Naive thymus-derived CD4-positive, alpha-beta T cell (primary cell): ENCODE data around the gene KANK3. TPM values are rescaled to one million over a fixed set of nuclear protein-coding genes. Genes with fewer than 3 reads are reported as not detected.
"Not testable (repeated sequence)": the region's sequence is repeated elsewhere in the genome, so short reads cannot be mapped to it uniquely, and the experiment has no call there.

Experiments used
- ATAC-seq: fragments of 150-1000 bp; cut with Tn5 transposase; 2 replicates; pipeline ENCODE4 v1.10.0; 2021; ENCODE audit warnings: mild to moderate bottlenecking, moderate library complexity
- CTCF ChIA-PET: fragments of 350-600 bp; sonication (Branson Sonifier 250); formaldehyde crosslinking; loops from one replicate; lab custom pipeline; 2021; ENCODE audit warnings: antibody characterized with exemption; lab: Charles Lee
- POLR2A ChIA-PET: fragments of 350-600 bp; sonication (Branson Sonifier 250); formaldehyde crosslinking; loops from one replicate; lab custom pipeline; 2021; ENCODE audit warnings: antibody characterized with exemption, inconsistent platforms; lab: Charles Lee
- DNase-seq, 9 donors: peaks; one replicate each; pipeline versions ENCODE4 v3.0.0 to v3.0.0-alpha.2; 2020 to 2022; ENCODE audit warnings: mixed read lengths in 1 of 9
- H3K27ac ChIP-seq: one replicate; pipeline ENCODE4 v1.7.0; 2013; ENCODE audit warnings: mild to moderate bottlenecking, low read depth, low read length, moderate library complexity
- H3K27me3 ChIP-seq, 2 donors: one replicate each; pipeline ENCODE4 v1.7.0; 2013; ENCODE audit warnings: low read length in 2 of 2, mild to moderate bottlenecking in 2 of 2, moderate library complexity in 2 of 2; ENCODE audit not compliant: control insufficient read depth in 2 of 2, insufficient read depth in 2 of 2
- H3K36me3 ChIP-seq, 3 experiments: 1 replicate in 2 of 3; 2 replicates in 1 of 3; pipeline ENCODE4 v1.7.0; 2013; ENCODE audit warnings: low read length in 3 of 3, mild to moderate bottlenecking in 3 of 3, moderate library complexity in 1 of 3; ENCODE audit not compliant: insufficient read depth in 3 of 3, control insufficient read depth in 2 of 3
- H3K4me1 ChIP-seq, 2 donors: one replicate each; pipeline ENCODE4 v1.7.0; 2013; ENCODE audit warnings: low read length in 2 of 2, mild to moderate bottlenecking in 2 of 2, moderate library complexity in 1 of 2; ENCODE audit not compliant: control insufficient read depth in 2 of 2, insufficient read depth in 2 of 2
- H3K4me3 ChIP-seq: 2 replicates; pipeline ENCODE4 v1.7.0; 2013; ENCODE audit warnings: mild to moderate bottlenecking, low read length
- H3K9me3 ChIP-seq, 3 experiments: 1 replicate in 2 of 3; 2 replicates in 1 of 3; pipeline ENCODE4 v1.7.0; 2013; ENCODE audit warnings: low read length in 3 of 3; ENCODE audit not compliant: control insufficient read depth in 2 of 3
- H3K27ac Mint-ChIP-seq, 9 donors: one replicate each; pipeline ENCODE4 v1.8.0; 2020 to 2022; ENCODE audit warnings: mixed read lengths in 9 of 9, mild to moderate bottlenecking in 8 of 9, moderate library complexity in 5 of 9, inconsistent platforms in 2 of 9
- H3K27me3 Mint-ChIP-seq, 5 donors: one replicate each; pipeline ENCODE4 v1.8.0; 2021 to 2022; ENCODE audit warnings: mixed read lengths in 5 of 5, mild to moderate bottlenecking in 1 of 5
- H3K36me3 Mint-ChIP-seq, 5 donors: one replicate each; pipeline ENCODE4 v1.8.0; 2020 to 2022; ENCODE audit warnings: mixed read lengths in 5 of 5, mild to moderate bottlenecking in 3 of 5, inconsistent platforms in 1 of 5
- H3K4me1 Mint-ChIP-seq, 7 donors: one replicate each; pipeline ENCODE4 v1.8.0; 2020 to 2022; ENCODE audit warnings: mixed read lengths in 7 of 7, mild to moderate bottlenecking in 3 of 7, inconsistent platforms in 1 of 7
- H3K4me3 Mint-ChIP-seq, 10 donors: one replicate each; pipeline ENCODE4 v1.8.0; 2020 to 2022; ENCODE audit warnings: mild to moderate bottlenecking in 10 of 10, mixed read lengths in 10 of 10, moderate library complexity in 6 of 10, inconsistent platforms in 2 of 10
- H3K9me3 Mint-ChIP-seq, 11 donors: one replicate each; pipeline ENCODE4 v1.8.0; 2020 to 2022; ENCODE audit warnings: mixed read lengths in 11 of 11, mild to moderate bottlenecking in 4 of 11, inconsistent platforms in 1 of 11, moderate library complexity in 1 of 11
- intact Hi-C, 2 donors: fragments of 100-400 bp; cut with micrococcal nuclease; formaldehyde crosslinking; loops; one replicate each; pipeline ENCODE4 v1.15.1; 2023
- polyA plus RNA-seq, 2 donors: library from polyadenylated mRNA; unstranded; fragments of 300-500 nt; fragmentation: Illumina TruSeq; gene quantifications; one replicate each; pipeline ENCODE4 v1.2.3, GENCODE V29; 2021
- total RNA-seq, 6 experiments: library from RNA in 5 of 6; stranded (reverse) in 5 of 6; gene quantifications; 1 replicate in 5 of 6; 2 replicates in 1 of 6; pipeline ENCODE4 v1.2.3 and lab custom pipeline; 2021 to 2026

KANK3 gene
- total and polyA plus RNA-seq, 7 experiments from 2014 or later = 0.52 to 4.4 (median 1.7) TPM

GRCh38 chr19:8388612-8388958 lies 45.5 kb upstream of the KANK3 start:
- Histone ChIP-seq H3K36me3 (no peaks in the 10 kb centered on the region), H3K9me3 (no peaks in the 10 kb centered on the region), H3K4me1 (peaks cover 4 to 8% of the 10 kb centered on the region in 2 donors), H3K4me3 (no peak overlapping the region), H3K27me3 (no peaks in the 10 kb centered on the region), H3K27ac (no peak overlapping the region)
- Mint-ChIP-seq H3K9me3 (peaks cover 0 to 5% (median 0%) of the 10 kb centered on the region in 11 donors), H3K4me3 (peak overlapping the region in 4 of 10 donors; percentile 8 to 33 (median 27)), H3K36me3 (peaks cover 0 to 13% (median 8%) of the 10 kb centered on the region in 5 donors), H3K27me3 (no peaks in the 10 kb centered on the region), H3K4me1 (peaks cover 20 to 35% (median 26%) of the 10 kb centered on the region in 7 donors), H3K27ac (no peak overlapping the region)
- intact Hi-C loops = no loop called here
- DNase-seq = no peak
- CTCF ChIA-PET = no interaction called here
- no peak for ATAC-seq
- POLR2A ChIA-PET = interaction anchor here (0.7 kb wide), 2 partner anchors 105 to 1479 kb away, joined by 5 to 7 read pairs; no protein-coding TSS in a partner anchor

GRCh38 chr19:8387688-8388611 lies 44.9 kb upstream of the KANK3 start:
- CTCF ChIA-PET = no interaction called here
- ATAC-seq = no peak
- H3K27ac ChIP-seq = no peak overlapping the region
- no peaks in the 10 kb centered on the region for H3K9me3 ChIP-seq
- H3K27me3 ChIP-seq = no peaks in the 10 kb centered on the region
- Mint-ChIP-seq H3K27ac (peak overlapping the region in 2 of 9 donors; percentile 9 to 43), H3K4me3 (peak overlapping the region in 6 of 10 donors; percentile 25 to 66 (median 44)), H3K36me3 (peaks cover 0 to 13% (median 8%) of the 10 kb centered on the region in 5 donors), H3K9me3 (peaks cover 0 to 5% (median 0%) of the 10 kb centered on the region in 11 donors), H3K4me1 (peaks cover 17 to 32% (median 23%) of the 10 kb centered on the region in 7 donors), H3K27me3 (no peaks in the 10 kb centered on the region)
- POLR2A ChIA-PET = interaction anchor here (0.7 kb wide), 1 partner anchor 827 kb away, joined by 5 read pairs; no protein-coding TSS in a partner anchor
- intact Hi-C loops = no loop called here
- H3K4me3 ChIP-seq = no peak overlapping the region
- DNase-seq = no peak
- peaks cover 4 to 8% of the 10 kb centered on the region in 2 donors for H3K4me1 ChIP-seq
- no peaks in the 10 kb centered on the region for H3K36me3 ChIP-seq

GRCh38 chr19:8386990-8387389 lies 43.9 kb upstream of the KANK3 start:
- intact Hi-C loops = no loop called here
- no peaks in the 10 kb centered on the region for H3K9me3 ChIP-seq
- no peaks in the 10 kb centered on the region for H3K36me3 ChIP-seq
- no peak for DNase-seq
- no peak for ATAC-seq
- Mint-ChIP-seq H3K4me3 (peak overlapping the region in 1 of 10 donors; percentile 41), H3K9me3 (peaks cover 0 to 5% (median 0%) of the 10 kb centered on the region in 11 donors), H3K4me1 (peaks cover 13 to 24% (median 18%) of the 10 kb centered on the region in 7 donors), H3K27ac (no peak overlapping the region), H3K36me3 (peaks cover 0 to 13% (median 8%) of the 10 kb centered on the region in 5 donors), H3K27me3 (no peaks in the 10 kb centered on the region)
- no peak overlapping the region for H3K4me3 ChIP-seq
- H3K4me1 ChIP-seq = peaks cover 2 to 8% of the 10 kb centered on the region in 2 donors
- ChIA-PET POLR2A (interaction anchor here (0.7 kb wide), 1 partner anchor 826 kb away, joined by 5 read pairs; no protein-coding TSS in a partner anchor), CTCF (no interaction called here)
- no peaks in the 10 kb centered on the region for H3K27me3 ChIP-seq
- no peak overlapping the region for H3K27ac ChIP-seq

- not testable (repeated sequence) for H3K9me3 Mint-ChIP-seq, H3K4me3 Mint-ChIP-seq
Observed at GRCh38 chr19:8386419-8386818, 43.4 kb upstream of the KANK3 start.

GRCh38 chr19:8385566-8385965 lies 42.5 kb upstream of the KANK3 start:
- DNase-seq, ATAC-seq, H3K27ac Mint-ChIP-seq, CTCF ChIA-PET, H3K4me1 ChIP-seq, H3K27me3 Mint-ChIP-seq, H3K27me3 ChIP-seq, POLR2A ChIA-PET, H3K4me3 Mint-ChIP-seq, H3K9me3 Mint-ChIP-seq, H3K36me3 ChIP-seq, H3K4me3 ChIP-seq, intact Hi-C loops, H3K27ac ChIP-seq, H3K9me3 ChIP-seq: not testable (repeated sequence)
- Mint-ChIP-seq H3K4me1 (peaks cover 4 to 12% (median 7%) of the 10 kb centered on the region in 7 donors), H3K36me3 (peaks cover 0 to 13% (median 8%) of the 10 kb centered on the region in 5 donors)

More at GRCh38 chr19:8386419-8386818, 43.4 kb upstream of the KANK3 start:
- H3K4me3 ChIP-seq, H3K36me3 ChIP-seq, H3K27ac Mint-ChIP-seq, intact Hi-C loops, CTCF ChIA-PET, ATAC-seq, H3K4me1 ChIP-seq, DNase-seq, POLR2A ChIA-PET, H3K9me3 ChIP-seq, H3K27me3 ChIP-seq, H3K27ac ChIP-seq, H3K27me3 Mint-ChIP-seq: not testable (repeated sequence)
- peaks cover 7 to 19% (median 13%) of the 10 kb centered on the region in 7 donors for H3K4me1 Mint-ChIP-seq
- peaks cover 0 to 13% (median 8%) of the 10 kb centered on the region in 5 donors for H3K36me3 Mint-ChIP-seq

- H3K4me3 ChIP-seq, DNase-seq, H3K4me1 ChIP-seq, H3K36me3 ChIP-seq, H3K27ac ChIP-seq, intact Hi-C loops, H3K9me3 Mint-ChIP-seq, H3K9me3 ChIP-seq, ATAC-seq, H3K27me3 Mint-ChIP-seq, CTCF ChIA-PET, H3K27me3 ChIP-seq, H3K4me3 Mint-ChIP-seq, POLR2A ChIA-PET, H3K27ac Mint-ChIP-seq: not testable (repeated sequence)
- H3K4me1 Mint-ChIP-seq = peaks cover 4 to 15% (median 6%) of the 10 kb centered on the region in 7 donors
- peaks cover 0 to 13% (median 8%) of the 10 kb centered on the region in 5 donors for H3K36me3 Mint-ChIP-seq
Observed at GRCh38 chr19:8385103-8385502, 42.0 kb upstream of the KANK3 start.
